PC-3 (cell line): ENCODE measurements around the gene NRG3.

Experiments
- EZH2 ChIP-seq: fragments of 300-600 bp; sonication (generic); IDR thresholded peaks from one replicate; pipeline ENCODE4 v1.6.1; 2017; ENCODE audit warnings: antibody characterized with exemption, mild to moderate bottlenecking, low read length; ENCODE audit not compliant: unreplicated experiment
- TF ChIP-seq, protein P1 (sequence below): fragments of 300-600 bp; sonication (generic); conservative IDR thresholded peaks from 2 replicates; pipeline ENCODE4 v1.5.1; 2017; ENCODE audit warnings: antibody characterized with exemption, low read depth, mild to moderate bottlenecking, low read length

- no peak for TF ChIP-seq EZH2
- TF ChIP-seq, protein P1, sequence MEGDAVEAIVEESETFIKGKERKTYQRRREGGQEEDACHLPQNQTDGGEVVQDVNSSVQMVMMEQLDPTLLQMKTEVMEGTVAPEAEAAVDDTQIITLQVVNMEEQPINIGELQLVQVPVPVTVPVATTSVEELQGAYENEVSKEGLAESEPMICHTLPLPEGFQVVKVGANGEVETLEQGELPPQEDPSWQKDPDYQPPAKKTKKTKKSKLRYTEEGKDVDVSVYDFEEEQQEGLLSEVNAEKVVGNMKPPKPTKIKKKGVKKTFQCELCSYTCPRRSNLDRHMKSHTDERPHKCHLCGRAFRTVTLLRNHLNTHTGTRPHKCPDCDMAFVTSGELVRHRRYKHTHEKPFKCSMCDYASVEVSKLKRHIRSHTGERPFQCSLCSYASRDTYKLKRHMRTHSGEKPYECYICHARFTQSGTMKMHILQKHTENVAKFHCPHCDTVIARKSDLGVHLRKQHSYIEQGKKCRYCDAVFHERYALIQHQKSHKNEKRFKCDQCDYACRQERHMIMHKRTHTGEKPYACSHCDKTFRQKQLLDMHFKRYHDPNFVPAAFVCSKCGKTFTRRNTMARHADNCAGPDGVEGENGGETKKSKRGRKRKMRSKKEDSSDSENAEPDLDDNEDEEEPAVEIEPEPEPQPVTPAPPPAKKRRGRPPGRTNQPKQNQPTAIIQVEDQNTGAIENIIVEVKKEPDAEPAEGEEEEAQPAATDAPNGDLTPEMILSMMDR = no peak
Observed at GRCh38 chr10:82558014-82558607, 683.1 kb downstream of the NRG3 start.
